Activated CD4-positive, alpha-beta T cell treated with anti-CD3 and anti-CD28 coated beads for 1 hour (primary cell): Measurements from ENCODE around the gene CDC42SE1.

Experiments used
- DNase-seq: peaks from one replicate; pipeline ENCODE4 v3.0.0-alpha.2; 2020

The CDC42SE1 gene

GRCh38 chr1:151008244-151009205, 50.9 kb downstream of the CDC42SE1 start, which contains the start of gene PRUNE1:
Gene PRUNE1, plus strand, starts transcription at chr1:151008449. Its CDS starts 184 bp downstream, at chr1:151008633.
- peak; percentile 90 for DNase-seq

GRCh38 chr1:151007853-151008243, 51.6 kb downstream of the CDC42SE1 start:
- no peak for DNase-seq

GRCh38 chr1:151006327-151007052, 52.9 kb downstream of the CDC42SE1 start, which contains the start of gene MINDY1:
Gene MINDY1, minus strand, starts transcription at chr1:151006902. Its CDS starts 4,285 bp downstream, at chr1:151002617.
- DNase-seq: no peak

GRCh38 chr1:151005729-151006319, 53.6 kb downstream of the CDC42SE1 start:
- no peak for DNase-seq

GRCh38 chr1:151003180-151003579, 56.2 kb downstream of the CDC42SE1 start:
- DNase-seq: no peak

- DNase-seq: no peak
These were observed 56.8 kb downstream of the CDC42SE1 start for GRCh38 chr1:151002611-151003010.

- no peak for DNase-seq
These were observed 57.4 kb downstream of the CDC42SE1 start for GRCh38 chr1:151002051-151002450.

GRCh38 chr1:151001602-151002001, 57.8 kb downstream of the CDC42SE1 start:
- DNase-seq: no peak
